T-helper 2 cell treated with Interferon-gamma antibody and Interleukin-4, amounts not matched to agents 100 ng/mL and 5 ng/mL, for 36 hours (primary cell): ENCODE data around the gene GLIS1. TPM values are rescaled to one million over a fixed set of nuclear protein-coding genes. Genes with fewer than 3 reads are reported as not detected.
"Not testable (repeated sequence)": the region's sequence is repeated elsewhere in the genome, so short reads cannot be mapped to it uniquely, and the experiment has no call there.

Source experiments
- intact Hi-C: fragments of 100-400 bp; cut with micrococcal nuclease; formaldehyde crosslinking; loops from one replicate; pipeline ENCODE4 v1.15.1; 2023
- total RNA-seq: library from RNA; stranded (reverse); gene quantifications from 2 replicates; pipeline ENCODE4 v1.2.3, GENCODE V29; 2022

Gene GLIS1
- total RNA-seq, 1 donor from 2014 or later, result not detected

DNA sequence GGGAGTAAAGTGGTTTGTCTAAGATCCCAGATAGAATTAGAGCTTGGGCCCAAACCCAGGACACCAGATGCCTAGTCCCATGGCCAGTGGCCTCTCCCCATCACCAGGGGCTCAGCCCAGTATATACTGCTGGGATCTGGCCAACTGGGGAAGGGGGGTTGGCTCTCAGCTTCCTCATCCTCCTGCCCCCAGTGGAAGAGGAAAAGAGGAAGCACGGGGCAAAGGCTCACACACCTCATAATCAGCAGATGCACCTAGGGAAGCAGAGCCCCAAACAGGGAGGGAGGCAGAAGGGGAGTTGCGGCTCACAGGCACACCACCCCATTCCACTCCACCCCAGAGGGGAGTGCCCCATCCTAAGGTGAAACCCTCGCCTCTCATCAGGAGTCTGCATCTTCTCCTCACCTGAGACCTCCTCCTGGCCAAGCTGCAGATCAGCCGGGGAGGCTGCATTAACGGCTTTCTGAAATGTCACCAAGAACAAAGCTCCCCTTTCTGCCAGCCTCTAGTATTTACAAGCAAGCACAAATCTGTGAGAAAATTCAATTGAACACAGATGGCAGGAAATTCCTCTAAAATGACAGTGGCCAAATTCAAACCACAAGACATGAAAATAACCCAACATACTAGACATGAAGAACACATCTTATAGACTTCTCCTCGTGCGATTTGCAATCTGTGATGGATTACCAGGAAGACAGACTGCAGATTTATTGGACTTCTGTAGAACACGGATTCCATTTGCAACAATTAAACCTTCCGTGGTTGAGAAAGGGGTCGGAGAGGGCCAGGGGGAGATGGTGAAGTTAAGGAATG, 82.8 kb downstream of the GLIS1 start:
- intact Hi-C loops, result no loop called here

DNA sequence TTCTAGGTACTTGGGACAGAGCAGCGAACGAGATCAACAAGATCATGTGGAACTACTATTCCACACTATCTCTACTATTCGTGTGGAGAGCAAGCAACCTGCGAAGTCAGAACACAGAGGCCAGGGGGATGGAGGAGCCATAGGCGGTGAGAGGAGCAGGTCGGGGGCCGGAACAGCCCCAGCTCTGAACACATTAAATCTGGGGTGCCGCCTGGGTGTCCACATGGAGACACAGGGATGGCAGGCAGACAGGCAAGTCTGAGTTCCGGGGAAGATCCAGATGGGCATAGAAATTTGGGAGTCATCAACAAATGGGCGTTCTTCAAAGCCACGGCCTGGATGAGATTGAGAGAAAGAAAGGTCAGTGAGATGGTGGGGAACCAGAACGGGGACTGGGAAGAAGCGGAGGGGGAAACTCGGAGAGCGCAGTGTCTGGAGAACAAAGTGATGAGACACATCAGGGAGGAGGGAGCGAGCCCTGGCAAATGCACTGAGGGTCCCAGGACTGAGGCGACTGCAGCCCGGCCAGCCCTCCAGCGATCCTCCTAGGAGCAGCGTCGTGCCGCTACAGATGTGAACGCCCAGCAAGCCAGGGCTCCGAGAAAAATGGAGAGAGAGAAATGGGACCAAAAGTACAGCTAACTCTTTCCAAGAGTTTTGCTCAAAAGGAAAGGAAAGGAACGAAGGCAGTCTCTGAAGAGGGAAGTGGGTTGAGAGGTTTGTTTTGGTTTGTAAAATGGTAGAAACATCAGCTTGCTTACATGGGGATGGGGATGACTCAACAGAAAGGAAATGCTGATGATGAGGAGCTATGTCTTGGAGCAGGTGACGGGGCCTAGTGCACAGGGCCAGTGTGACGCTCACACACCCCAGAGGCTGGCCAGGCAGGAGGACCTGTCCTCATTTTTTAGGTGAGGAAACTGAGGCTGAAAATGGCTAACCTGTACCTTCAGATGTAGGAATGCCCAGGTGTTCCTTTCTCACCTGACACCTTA, 84.5 kb downstream of the GLIS1 start:
- intact Hi-C loops, result no loop called here

DNA sequence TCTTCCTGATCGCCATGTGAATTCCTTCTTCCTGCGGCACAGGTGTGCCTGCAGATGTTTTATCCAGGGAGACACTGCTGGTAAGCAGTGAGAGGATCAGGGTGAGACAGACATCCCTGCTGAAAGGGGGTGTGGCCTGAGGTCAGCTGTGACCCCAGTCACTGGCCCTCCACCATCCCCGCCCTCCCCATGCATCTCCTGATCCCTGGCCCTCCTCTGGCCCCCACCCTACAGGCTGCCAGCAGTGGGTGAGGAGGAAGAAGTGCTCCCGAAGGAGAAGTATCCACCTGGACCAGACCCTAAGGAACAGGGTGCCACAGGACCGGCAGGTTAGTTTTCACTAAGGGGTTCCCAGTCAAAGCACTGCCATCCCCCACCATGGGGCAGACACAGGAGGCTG, 85.3 kb downstream of the GLIS1 start:
- intact Hi-C loops, result no loop called here

DNA sequence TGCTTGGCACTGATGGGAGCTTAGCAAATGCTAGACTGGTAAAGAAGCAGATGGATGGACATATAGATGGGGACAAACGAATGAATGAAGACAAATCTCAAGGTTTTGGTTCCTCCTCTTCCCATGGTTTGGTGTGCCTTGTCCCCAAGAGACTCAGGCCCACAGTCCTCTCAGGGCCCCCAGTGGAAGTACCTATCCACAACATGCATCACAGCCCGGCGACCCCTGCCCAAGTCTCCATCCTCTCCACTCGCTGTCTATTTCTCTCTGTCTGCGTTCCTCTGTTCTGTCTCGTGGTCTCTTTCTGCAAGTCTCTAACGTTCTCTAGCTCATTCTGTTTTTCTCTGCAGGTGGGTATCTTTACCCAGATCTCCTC, 85.8 kb downstream of the GLIS1 start:
- intact Hi-C loops, result no loop called here

DNA sequence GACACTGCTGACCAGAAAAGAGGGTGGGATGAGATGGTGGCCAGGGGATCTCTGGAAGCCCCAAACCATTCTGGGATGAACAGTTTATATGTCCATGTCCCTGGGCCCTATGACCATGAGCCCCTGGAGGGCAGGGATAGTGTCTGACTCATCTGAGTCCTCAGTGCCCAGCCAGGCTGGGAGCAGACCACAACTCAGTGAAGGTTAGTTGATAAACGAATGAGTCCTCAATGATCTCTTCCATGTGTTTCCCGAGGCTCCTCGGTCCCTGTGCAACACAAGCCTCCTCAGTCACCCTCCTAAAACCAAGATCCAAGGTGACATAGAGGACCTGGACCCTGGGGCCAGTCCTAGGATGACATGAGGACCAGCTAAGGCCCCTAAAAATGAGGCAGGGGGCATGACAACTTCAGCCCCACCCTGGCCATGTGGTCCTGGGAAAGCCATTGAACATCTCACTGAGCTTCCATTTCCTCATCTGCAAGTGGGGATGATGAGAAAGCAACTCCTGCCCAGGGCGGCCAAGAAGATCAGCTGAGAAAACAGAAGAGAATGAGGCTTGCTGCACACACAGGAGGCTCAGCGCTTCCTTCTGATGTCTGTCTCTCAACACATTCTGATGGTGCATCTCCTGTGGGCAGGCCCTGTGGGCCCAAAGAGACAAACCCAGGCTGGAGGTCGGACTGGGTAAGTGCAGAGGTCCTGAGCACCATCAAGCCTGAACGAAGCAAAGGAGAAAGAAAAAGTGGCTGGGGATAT, 86.3 kb downstream of the GLIS1 start:
- intact Hi-C loops, result no loop called here

DNA sequence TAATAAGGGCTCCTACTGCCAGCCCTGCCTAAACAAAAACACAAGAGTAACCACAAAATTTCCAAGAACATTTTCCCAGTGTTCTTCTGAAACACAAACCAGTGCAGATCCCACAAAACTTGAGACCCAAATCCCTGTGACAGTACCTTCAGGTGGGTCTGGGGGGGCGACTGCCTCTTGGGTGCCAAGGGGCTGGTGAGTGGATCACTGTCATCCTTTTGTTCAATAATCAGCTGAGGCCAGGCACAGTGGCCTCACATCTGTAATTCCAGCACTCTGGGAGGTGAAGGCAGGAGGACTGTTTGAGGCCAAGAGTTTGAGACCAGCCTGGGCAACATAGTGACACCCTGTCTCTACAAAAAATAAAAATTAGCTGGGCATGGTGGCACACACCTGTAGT, 87.6 kb downstream of the GLIS1 start:
- intact Hi-C loops, result no loop called here

DNA sequence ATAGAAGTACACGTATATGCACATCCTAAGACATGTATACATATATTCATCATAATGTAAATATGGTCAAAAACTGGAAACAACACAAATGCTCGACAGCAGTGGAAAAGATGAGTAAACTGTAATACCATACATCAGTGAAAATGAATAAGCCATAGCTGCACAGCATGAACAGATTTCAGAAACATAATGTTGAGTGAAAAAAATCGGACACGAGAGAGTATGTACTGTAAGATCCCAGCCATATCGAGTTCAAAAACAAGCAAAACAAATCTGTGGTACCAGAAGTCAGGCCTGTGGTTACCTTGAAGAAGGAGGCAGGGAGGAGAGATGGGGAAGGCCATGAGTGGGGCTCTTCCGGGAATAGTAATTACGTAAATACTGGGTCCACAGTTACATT, 90.4 kb downstream of the GLIS1 start:
- intact Hi-C loops, result no loop called here

DNA sequence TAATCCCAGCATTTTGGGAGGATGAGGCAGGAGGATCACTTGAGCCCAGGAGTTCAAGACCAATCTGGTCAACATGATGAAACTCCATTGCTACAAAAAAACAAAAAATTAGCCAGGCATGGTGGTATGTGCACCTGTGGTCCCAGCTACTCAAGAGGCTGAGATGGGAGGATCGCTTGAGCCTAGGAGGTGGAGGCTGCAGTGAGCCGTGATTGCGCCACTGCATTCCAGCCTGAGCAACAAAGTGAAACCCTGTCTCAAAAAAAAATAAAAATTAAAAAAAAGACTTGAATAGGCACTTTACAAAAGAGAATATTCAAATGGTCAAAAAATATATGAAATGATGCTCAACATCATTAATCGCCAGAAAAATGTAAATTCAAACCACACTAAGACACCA, 91.0 kb downstream of the GLIS1 start:
- intact Hi-C loops, result not testable (repeated sequence)

DNA sequence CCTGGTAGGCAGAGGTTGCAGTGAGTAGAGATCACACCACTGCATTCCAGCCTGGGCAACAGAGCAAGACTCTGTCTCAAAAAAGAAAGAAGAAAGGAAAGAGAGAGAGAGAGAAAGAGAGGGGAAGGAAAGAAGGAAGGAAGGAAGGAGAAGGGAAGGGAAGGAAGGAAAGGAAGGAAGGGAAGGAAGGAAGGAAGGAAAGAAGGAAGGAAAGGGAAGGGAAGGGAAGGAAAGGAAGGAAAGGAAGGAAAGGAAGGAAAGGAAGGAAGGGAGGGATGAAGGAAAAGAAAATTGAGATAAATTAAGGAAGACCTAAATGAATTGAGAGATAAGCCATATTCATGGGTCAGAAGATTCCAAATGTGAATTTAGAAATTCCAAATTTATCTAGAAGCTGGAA, 92.2 kb downstream of the GLIS1 start:
- intact Hi-C loops, result no loop called here

DNA sequence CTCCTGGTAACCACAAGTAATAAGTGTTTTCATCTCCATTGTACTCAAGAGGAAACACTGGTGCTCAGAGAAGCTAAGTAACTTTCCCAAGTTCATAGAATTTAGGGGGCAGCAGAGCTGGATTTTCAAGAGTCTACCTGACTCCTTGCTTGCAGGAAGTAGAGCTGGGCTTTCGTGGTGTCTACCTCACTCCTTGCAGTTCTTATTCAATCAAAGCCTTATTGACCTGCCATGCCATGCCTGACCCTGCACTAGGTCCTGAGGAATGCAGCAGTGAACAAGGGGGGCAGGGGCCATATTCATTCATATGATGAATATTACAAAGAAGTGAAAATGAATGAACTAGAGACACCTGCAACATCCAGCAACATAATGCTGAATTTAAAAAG, 93.3 kb downstream of the GLIS1 start:
- intact Hi-C loops, result no loop called here

DNA sequence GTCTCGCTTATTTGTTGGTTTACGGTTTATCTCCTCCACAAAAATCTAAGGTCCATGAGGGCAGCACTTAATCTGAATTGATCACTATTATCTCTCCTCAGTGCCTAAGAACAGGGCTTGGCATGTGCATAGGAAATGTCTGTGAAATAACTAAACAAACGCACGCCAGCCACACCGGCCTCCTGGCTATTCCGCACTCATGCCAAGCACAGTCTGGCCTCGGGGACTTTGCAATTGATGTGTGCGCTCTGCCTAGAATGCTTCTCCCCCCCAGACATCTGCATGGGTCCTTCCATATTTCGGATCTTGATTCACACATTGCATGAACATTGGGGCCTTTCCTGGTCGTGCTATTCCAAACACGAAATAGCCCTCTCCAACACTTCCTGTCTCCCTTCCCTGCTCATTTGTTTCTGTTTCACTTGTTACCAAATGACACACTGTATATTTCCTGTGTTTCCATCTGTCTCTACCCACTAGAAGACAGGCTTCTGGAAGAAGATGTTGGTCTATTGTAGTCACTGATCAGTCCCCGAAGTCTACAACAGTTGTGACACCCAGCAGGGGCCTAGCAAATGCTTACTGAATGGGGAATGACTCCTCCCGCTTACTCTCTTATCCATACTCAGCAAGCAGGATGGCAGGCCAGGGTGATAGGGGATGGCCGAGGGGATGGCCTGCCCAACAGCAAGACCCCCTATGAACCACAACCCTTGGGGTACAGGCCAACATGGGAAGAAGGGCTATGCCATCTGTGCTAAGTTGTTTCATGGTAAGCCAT, 93.9 kb downstream of the GLIS1 start:
- intact Hi-C loops, result no loop called here

DNA sequence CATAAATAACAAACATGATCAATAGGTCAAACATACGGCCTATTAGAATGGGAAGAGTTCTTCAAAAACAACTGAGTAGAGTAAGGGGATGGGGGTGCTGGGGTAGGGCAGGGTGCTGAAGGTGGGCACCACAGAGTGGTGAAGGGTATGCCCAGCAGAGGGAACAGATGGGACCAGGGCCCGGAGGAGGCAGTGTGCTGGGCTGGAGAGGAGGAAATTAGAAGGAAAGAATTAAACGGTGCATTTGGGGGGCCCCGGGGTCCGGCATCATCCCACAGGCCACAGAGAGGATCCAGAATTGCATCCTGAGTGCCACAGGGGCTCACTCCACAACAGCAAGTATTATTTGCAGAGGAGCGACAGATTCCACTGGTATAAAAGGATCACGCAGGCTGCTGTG, 94.5 kb downstream of the GLIS1 start:
- intact Hi-C loops, result no loop called here

DNA sequence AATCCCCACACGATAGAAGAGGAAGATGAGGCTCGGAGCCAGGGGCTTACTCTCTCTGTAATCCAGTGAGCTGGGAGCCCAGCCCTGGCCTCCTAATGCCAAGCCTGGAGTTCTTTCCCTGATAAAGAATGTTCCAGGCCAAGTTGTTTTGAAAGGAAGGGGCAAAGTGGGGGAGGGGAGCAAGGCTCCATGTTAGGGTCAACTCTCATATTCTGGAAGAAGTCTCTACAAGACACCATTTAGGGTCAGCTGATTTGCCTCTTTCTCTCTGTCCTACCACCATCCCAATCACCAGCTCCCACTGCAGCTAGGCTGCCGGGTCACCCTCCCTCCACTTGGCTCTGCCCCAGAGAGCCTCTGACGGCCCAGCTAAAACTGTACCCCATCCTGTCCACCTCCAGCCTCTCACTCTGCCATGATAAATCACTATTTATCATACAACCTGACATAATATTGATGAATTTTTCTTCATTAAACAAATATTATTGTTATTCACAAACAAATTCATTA, 95.0 kb downstream of the GLIS1 start:
- intact Hi-C loops, result no loop called here

DNA sequence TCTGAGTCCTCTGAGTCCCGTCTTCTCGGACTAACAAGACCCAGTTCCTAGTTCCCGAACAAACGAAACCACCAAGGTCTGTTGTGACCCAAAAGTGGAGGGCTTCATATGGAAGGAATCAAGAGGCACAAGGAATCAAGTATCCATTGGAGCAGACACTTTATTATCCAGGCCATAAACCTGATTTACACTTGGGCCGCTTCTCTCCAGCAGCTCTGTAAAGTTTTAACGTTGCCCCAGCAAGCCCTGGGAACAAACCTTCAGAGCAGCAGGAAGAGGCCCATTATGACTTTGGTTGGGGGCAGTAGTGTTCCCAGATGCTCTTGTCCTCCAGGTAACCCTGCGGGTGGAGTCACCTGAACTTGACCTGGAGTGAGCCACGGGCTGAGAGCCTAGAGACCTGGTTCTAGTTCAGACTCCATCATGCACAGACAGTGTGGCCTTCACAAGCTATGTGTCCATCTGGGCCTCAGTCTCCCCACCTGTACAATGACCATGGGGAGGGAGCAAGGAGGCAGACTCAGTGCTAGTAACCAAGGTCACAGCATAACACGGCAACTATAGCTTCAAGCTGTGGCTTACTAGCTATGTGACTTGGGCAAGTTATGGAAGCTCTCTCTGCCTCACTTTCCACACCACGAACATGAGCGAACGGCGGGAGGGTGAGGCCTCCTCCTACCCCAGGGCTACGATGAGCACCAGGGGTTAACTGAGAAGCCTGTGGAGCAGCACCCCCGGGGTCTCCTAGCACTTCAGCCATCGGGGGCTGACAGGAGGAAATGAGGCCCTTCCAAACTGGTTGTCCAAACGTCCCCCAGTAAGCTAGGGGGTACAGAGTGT, 95.7 kb downstream of the GLIS1 start:
- intact Hi-C loops, result no loop called here

DNA sequence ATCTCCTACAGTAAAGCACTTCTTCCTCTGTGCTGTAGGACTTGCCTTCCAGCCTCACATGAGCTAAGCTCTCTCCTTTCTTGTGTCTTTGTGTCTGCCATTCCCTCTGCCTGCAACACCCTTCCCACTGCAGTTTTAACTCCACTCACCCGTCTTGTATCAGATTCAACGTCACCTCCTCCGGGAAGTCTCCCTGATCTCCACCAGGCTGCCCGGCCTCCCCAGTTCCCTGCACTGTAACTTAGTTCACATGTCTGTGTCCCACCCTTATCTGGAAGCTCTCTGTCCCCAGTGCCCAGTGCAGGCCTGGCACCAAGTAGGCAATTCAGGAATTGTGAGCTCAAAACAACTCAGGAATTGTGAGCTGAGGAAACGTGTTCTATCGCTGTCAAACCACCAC, 96.4 kb downstream of the GLIS1 start:
- intact Hi-C loops, result no loop called here

DNA sequence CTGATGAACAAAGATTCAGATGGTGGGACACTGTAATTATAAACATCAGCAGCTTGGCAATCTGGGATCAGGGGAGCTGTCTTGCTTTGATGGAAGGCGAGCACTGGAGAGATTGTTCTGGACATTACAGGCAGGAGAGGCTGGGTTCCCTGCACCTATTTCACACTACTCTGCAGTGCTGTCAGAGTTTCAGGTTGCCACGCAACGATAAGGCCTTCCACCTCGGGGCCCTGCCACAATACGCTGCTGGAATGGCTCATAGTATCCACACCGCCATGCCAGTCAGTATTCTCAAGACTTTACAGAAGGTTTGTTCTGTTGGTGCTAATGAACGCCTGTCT, 96.8 kb downstream of the GLIS1 start:
- intact Hi-C loops, result no loop called here

DNA sequence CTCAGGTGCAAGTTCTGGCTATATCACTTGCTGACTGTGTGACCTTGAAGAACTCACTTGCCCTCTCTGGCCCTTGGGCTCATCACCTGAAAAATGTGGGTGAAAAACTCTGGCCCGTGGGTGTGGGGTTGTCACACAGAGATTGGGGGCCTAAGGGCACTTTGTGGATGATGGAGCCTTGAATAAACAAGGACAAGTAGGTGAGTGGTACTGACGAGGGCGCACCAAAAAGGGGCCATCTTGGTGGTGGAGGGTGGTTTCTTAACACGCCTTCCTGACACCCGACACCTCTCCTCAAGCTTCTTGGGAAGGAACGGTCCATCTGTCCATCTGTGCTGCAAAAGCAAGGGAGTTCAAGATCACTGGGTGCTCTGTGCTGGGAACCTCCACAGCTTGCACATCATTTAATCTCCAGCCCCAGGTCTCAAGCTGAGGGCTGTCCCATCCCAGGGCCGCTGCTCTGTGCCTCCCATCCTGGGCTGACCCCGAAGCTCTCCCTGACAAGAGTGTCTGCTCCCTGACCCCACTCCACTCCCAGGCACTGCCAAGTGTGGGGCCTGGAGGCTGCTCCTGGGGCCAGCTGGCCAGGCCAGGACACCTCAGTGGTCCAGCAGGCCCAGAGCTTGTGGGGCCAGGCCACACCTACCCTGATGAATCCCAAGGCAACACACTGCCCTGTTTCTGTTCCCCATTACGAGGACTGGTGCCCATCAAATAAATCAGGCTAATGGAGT, 97.3 kb downstream of the GLIS1 start:
- intact Hi-C loops, result no loop called here

DNA sequence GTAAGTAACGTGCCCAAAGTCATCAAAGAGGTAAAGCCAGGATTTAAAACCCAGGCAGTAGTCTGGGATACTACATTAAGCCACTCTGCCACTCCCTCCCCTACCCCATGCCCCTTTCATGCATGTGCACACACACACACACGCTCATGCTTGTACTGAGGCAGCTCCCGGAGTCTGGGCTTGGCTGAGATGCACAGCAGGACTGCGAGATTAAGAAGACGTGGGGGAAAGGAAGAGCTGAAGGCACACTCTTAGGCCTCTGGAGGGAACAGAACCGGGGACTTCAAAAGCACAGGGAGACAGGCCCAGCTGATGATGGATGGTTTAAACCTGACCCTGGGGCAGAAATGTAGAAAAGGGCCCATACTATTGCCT, 98.3 kb downstream of the GLIS1 start:
- intact Hi-C loops, result no loop called here

DNA sequence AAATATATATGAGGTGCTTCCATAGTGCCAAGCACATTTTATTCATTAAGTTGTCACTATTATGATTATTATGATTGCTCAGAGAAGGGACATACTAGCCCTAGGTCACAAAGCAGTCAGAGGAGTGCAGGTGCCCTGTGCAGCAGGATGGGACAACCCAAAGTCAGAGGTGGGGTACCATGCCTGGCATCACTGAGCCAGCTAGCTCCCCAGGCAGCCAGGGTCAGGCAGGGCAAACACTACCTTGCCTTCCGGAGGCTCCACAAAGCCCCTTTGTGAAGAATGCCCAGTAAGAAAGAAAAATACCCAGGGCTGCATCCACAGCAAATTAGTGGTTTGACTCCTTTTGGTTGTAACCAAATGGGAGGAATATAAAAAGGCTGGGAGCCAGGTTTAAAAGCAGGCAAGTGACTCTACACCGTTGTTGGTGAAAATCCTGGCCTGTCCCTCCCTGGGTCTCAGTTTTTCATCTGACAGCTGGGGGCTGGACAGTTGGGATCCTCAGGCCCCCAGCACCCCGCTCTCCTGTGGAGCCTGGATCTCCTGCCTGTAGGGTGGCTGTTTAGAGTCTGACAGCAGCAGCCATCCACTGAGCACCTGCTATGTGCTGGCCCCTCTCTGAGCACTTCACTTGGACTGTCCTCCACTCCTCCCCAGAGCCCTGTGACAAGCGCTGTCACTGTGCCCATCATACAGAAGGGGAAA, 98.8 kb downstream of the GLIS1 start:
- intact Hi-C loops, result no loop called here
